Superior temporal gyrus (tissue), 1 donor: ENCODE data around the gene CCDC201.
"Not testable (repeated sequence)": the region's sequence is repeated elsewhere in the genome, so short reads cannot be mapped to it uniquely, and the experiment has no call there.

ENCODE experiments used
- DNase-seq: peaks from one replicate; pipeline ENCODE4 v3.0.0-alpha.2; 2016; ENCODE audit errors: extremely low spot score

CCDC201 gene

DNA sequence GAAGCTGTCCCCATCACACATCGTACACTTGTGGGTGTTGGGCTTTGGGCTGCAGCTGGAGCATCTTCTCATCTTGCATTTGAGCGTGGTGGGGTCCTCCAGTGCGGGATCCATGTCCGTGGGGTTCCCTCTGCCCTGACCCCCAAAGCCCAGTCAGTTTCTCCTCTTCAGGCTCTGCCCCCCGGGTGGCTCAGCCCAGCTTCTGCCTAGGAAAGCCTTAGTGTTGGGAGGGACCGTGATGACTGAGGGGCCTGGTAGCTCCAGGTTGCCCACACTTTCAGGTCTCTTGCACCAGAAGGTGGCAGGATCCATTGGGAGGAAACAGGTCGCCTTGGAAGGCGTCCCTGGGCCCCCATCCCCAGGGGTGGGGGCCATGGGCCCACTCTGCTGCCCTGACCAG, 55.9 kb downstream of the CCDC201 start:
- not testable (repeated sequence) for DNase-seq

GRCh38 chr7:45814216-45815118, 58.4 kb downstream of the CCDC201 start:
- not testable (repeated sequence) for DNase-seq

GRCh38 chr7:45813771-45814170, 59.1 kb downstream of the CCDC201 start:
- not testable (repeated sequence) for DNase-seq

GRCh38 chr7:45812946-45813345, 59.9 kb downstream of the CCDC201 start:
- no peak for DNase-seq

GRCh38 chr7:45811652-45812234, 61.1 kb downstream of the CCDC201 start:
- DNase-seq: not testable (repeated sequence)

GRCh38 chr7:45810451-45811005, 62.4 kb downstream of the CCDC201 start:
- DNase-seq: not testable (repeated sequence)
